ENCODE measurements around the gene TSGA10. TPM values are rescaled to one million over a fixed set of nuclear protein-coding genes. Genes with fewer than 3 reads are reported as not detected.
"Not testable (repeated sequence)": the region's sequence is repeated elsewhere in the genome, so short reads cannot be mapped to it uniquely, and the experiment has no call there.

Gene TSGA10
- total RNA-seq, 2 experiments from 2014 or later, result 3.8 to 10.8 TPM

- H4K20me1 ChIP-seq (ENCODE audit: insufficient read depth, low read length), result no peaks in the 10 kb centered on the region
- ChIA-PET CTCF (ENCODE audit: unreplicated experiment) (no interaction called here), POLR2A (no interaction called here)
- no peaks in the 10 kb centered on the region for H3K36me3 ChIP-seq (ENCODE audit: insufficient read depth, low read length)
- no peaks in the 10 kb centered on the region for H3K4me1 ChIP-seq (ENCODE audit: insufficient read depth, low read length, poor library complexity, severe bottlenecking)
- no peaks in the 10 kb centered on the region for H3K9me3 ChIP-seq (ENCODE audit: low read length)
- H3K4me3 ChIP-seq (ENCODE audit: low read depth, low read length, poor library complexity, severe bottlenecking), result no peak overlapping the region
- no peaks in the 10 kb centered on the region for H3K9me2 ChIP-seq (ENCODE audit: insufficient read depth, low read length)
- intact Hi-C loops (cut with micrococcal nuclease; ENCODE audit: unreplicated experiment), result no loop called here
- no TSS peak for BruUV-seq (replicated peaks)
- no peaks in the 10 kb centered on the region for H3K79me2 ChIP-seq (ENCODE audit: insufficient read depth, low read depth, low read length)
- no peak for TF ChIP-seq CTCF (conservative IDR thresholded peaks at IDR 0.05; ENCODE audit: low read length)
- TF ChIP-seq EZH2phosphoT487 (IDR thresholded peaks at IDR 0.05; ENCODE audit: borderline replicate concordance, low read depth, low read length), result no peak
- DNase-seq (ENCODE audit: low spot score), result no peak
- no peak overlapping the region for H2AFZ ChIP-seq (ENCODE audit: low read length)
- H3K27ac ChIP-seq (ENCODE audit: low read depth, low read length, poor library complexity, severe bottlenecking), result no peak overlapping the region
- no peak overlapping the region for H3K4me2 ChIP-seq (ENCODE audit: low read length)
Observed at GRCh38 chr2:99000708-99001107, 154.0 kb downstream of the TSGA10 start.

GRCh38 chr2:98988695-98989094 is 166.0 kb downstream of the TSGA10 start:
- H4K20me1 ChIP-seq (ENCODE audit: insufficient read depth, low read length); intact Hi-C loops (cut with micrococcal nuclease; ENCODE audit: unreplicated experiment); CTCF ChIA-PET (ENCODE audit: unreplicated experiment); H3K9me2 ChIP-seq (ENCODE audit: insufficient read depth, low read length); H3K36me3 ChIP-seq (ENCODE audit: insufficient read depth, low read length); DNase-seq (ENCODE audit: low spot score); POLR2A ChIA-PET; H3K9me3 ChIP-seq (ENCODE audit: low read length); H3K4me3 ChIP-seq (ENCODE audit: low read depth, low read length, poor library complexity, severe bottlenecking); H2AFZ ChIP-seq (ENCODE audit: low read length); H3K79me2 ChIP-seq (ENCODE audit: insufficient read depth, low read depth, low read length); BruUV-seq (replicated peaks); H3K4me2 ChIP-seq (ENCODE audit: low read length); H3K4me1 ChIP-seq (ENCODE audit: insufficient read depth, low read length, poor library complexity, severe bottlenecking); H3K27ac ChIP-seq (ENCODE audit: low read depth, low read length, poor library complexity, severe bottlenecking): not testable (repeated sequence)

- BruUV-seq (replicated peaks), result no TSS peak
- H3K4me3 ChIP-seq (ENCODE audit: low read depth, low read length, poor library complexity, severe bottlenecking), result no peak overlapping the region
- no peaks in the 10 kb centered on the region for H4K20me1 ChIP-seq (ENCODE audit: insufficient read depth, low read length)
- no peak overlapping the region for H2AFZ ChIP-seq (ENCODE audit: low read length)
- no peak for TF ChIP-seq CTCF (conservative IDR thresholded peaks at IDR 0.05; ENCODE audit: low read length)
- no peak for TF ChIP-seq EZH2phosphoT487 (IDR thresholded peaks at IDR 0.05; ENCODE audit: borderline replicate concordance, low read depth, low read length)
- no peaks in the 10 kb centered on the region for H3K9me3 ChIP-seq (ENCODE audit: low read length)
- peak; percentile 6 for DNase-seq (ENCODE audit: low spot score)
- POLR2A ChIA-PET, result no interaction called here
- no peak overlapping the region for H3K27ac ChIP-seq (ENCODE audit: low read depth, low read length, poor library complexity, severe bottlenecking)
- CTCF ChIA-PET (ENCODE audit: unreplicated experiment), result no interaction called here
- intact Hi-C loops (cut with micrococcal nuclease; ENCODE audit: unreplicated experiment), result no loop called here
- no peaks in the 10 kb centered on the region for H3K36me3 ChIP-seq (ENCODE audit: insufficient read depth, low read length)
- H3K9me2 ChIP-seq (ENCODE audit: insufficient read depth, low read length), result no peaks in the 10 kb centered on the region
- H3K79me2 ChIP-seq (ENCODE audit: insufficient read depth, low read depth, low read length), result no peaks in the 10 kb centered on the region
- H3K4me1 ChIP-seq (ENCODE audit: insufficient read depth, low read length, poor library complexity, severe bottlenecking), result no peaks in the 10 kb centered on the region
- no peak overlapping the region for H3K4me2 ChIP-seq (ENCODE audit: low read length)
Observed at GRCh38 chr2:98985905-98986666, 168.7 kb downstream of the TSGA10 start.

Measured in OCI-LY7 (cell line).